Measurements from ENCODE around the gene SERPINE1.

DNA sequence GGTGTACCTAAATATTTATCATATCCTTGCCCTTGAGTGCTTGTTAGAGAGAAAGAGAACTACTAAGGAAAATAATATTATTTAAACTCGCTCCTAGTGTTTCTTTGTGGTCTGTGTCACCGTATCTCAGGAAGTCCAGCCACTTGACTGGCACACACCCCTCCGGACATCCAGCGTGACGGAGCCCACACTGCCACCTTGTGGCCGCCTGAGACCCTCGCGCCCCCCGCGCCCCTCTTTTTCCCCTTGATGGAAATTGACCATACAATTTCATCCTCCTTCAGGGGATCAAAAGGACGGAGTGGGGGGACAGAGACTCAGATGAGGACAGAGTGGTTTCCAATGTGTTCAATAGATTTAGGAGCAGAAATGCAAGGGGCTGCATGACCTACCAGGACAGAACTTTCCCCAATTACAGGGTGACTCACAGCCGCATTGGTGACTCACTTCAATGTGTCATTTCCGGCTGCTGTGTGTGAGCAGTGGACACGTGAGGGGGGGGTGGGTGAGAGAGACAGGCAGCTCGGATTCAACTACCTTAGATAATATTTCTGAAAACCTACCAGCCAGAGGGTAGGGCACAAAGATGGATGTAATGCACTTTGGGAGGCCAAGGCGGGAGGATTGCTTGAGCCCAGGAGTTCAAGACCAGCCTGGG, 11.4 kb downstream of the SERPINE1 start:
- peak; percentile 58 to 81 (median 68) for TF ChIP-seq CTCF (IDR thresholded peaks at IDR 0.05)
- TF ChIP-seq POLR2A (IDR thresholded peaks at IDR 0.05): no peak

All from esophagus squamous epithelium (tissue), 4 donors.